ENCODE measurements around the gene TNFSF11.

TNFSF11 gene

GRCh38 chr13:42626176-42626860 lies 52.4 kb downstream of the TNFSF11 start:
- no peaks in the 10 kb centered on the region for H3K9me3 ChIP-seq (ENCODE audit: severe bottlenecking)
- TF ChIP-seq CTCF (IDR thresholded peaks at IDR 0.05; ENCODE audit: poor library complexity, severe bottlenecking), result no peak
- no peak overlapping the region for H3K27ac ChIP-seq (ENCODE audit: poor library complexity, severe bottlenecking)
- no peaks in the 10 kb centered on the region for H3K27me3 ChIP-seq (ENCODE audit: insufficient read depth, poor library complexity, severe bottlenecking)
- peaks cover 4% of the 10 kb centered on the region for H3K4me1 ChIP-seq (ENCODE audit: insufficient read depth, poor library complexity, severe bottlenecking)
- H3K36me3 ChIP-seq (ENCODE audit: low read depth), result no peaks in the 10 kb centered on the region
- no peak overlapping the region for H3K4me3 ChIP-seq (ENCODE audit: severe bottlenecking)
- DNase-seq (ENCODE audit: low spot score), result no peak
- ATAC-seq (ENCODE audit: low read depth), result no peak

GRCh38 chr13:42628666-42629065 lies 54.7 kb downstream of the TNFSF11 start:
- DNase-seq (ENCODE audit: low spot score), result no peak
- H3K27ac ChIP-seq (ENCODE audit: poor library complexity, severe bottlenecking), result no peak overlapping the region
- no peak for TF ChIP-seq CTCF (IDR thresholded peaks at IDR 0.05; ENCODE audit: poor library complexity, severe bottlenecking)
- no peak overlapping the region for H3K4me3 ChIP-seq (ENCODE audit: severe bottlenecking)
- H3K27me3 ChIP-seq (ENCODE audit: insufficient read depth, poor library complexity, severe bottlenecking), result no peaks in the 10 kb centered on the region
- H3K36me3 ChIP-seq (ENCODE audit: low read depth), result no peaks in the 10 kb centered on the region
- ATAC-seq (ENCODE audit: low read depth), result no peak
- no peaks in the 10 kb centered on the region for H3K9me3 ChIP-seq (ENCODE audit: severe bottlenecking)
- peaks cover 4% of the 10 kb centered on the region for H3K4me1 ChIP-seq (ENCODE audit: insufficient read depth, poor library complexity, severe bottlenecking)

GRCh38 chr13:42631181-42631580 lies 57.2 kb downstream of the TNFSF11 start:
- peaks cover 2% of the 10 kb centered on the region for H3K4me1 ChIP-seq (ENCODE audit: insufficient read depth, poor library complexity, severe bottlenecking)
- no peak overlapping the region for H3K27ac ChIP-seq (ENCODE audit: poor library complexity, severe bottlenecking)
- no peaks in the 10 kb centered on the region for H3K9me3 ChIP-seq (ENCODE audit: severe bottlenecking)
- TF ChIP-seq CTCF (IDR thresholded peaks at IDR 0.05; ENCODE audit: poor library complexity, severe bottlenecking), result no peak
- DNase-seq (ENCODE audit: low spot score) (no peak), ATAC-seq (ENCODE audit: low read depth) (no peak)
- no peaks in the 10 kb centered on the region for H3K27me3 ChIP-seq (ENCODE audit: insufficient read depth, poor library complexity, severe bottlenecking)
- H3K4me3 ChIP-seq (ENCODE audit: severe bottlenecking), result no peak overlapping the region
- no peaks in the 10 kb centered on the region for H3K36me3 ChIP-seq (ENCODE audit: low read depth)

- DNase-seq (ENCODE audit: low spot score), result no peak
These were observed 59.5 kb downstream of the TNFSF11 start for GRCh38 chr13:42633495-42633894.

More at GRCh38 chr13:42633495-42633894, 59.5 kb downstream of the TNFSF11 start:
- Histone ChIP-seq H3K4me3 (ENCODE audit: severe bottlenecking) (no peak overlapping the region), H3K36me3 (ENCODE audit: low read depth) (no peaks in the 10 kb centered on the region), H3K9me3 (ENCODE audit: severe bottlenecking) (no peaks in the 10 kb centered on the region), H3K4me1 (ENCODE audit: insufficient read depth, poor library complexity, severe bottlenecking) (no peaks in the 10 kb centered on the region), H3K27ac (ENCODE audit: poor library complexity, severe bottlenecking) (no peak overlapping the region), H3K27me3 (ENCODE audit: insufficient read depth, poor library complexity, severe bottlenecking) (no peaks in the 10 kb centered on the region)
- no peak for ATAC-seq (ENCODE audit: low read depth)
- no peak for TF ChIP-seq CTCF (IDR thresholded peaks at IDR 0.05; ENCODE audit: poor library complexity, severe bottlenecking)

All from RWPE2 (cell line).